ENCODE results near the gene COL1A1.

DNA sequence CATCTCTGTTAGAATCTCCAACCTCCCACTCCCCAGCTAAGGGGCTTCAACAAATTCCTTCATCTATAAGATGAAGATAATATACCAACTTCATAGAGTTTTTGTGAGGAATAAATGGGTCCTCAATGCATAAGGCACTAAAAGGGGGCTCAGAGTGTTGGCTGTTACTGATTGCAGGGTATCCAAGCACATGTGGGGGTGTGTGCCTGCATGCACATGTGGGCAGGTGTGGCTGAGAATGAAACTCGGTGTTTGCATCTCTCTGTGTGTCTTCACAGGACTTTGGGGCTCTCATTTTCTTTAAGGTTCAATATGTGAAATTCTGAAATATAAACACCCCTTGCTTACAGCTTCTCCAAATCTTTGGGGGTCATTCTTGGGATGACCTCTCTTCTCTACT, 46.8 kb downstream of the COL1A1 start:
- TF ChIP-seq SIN3A (IDR thresholded peaks at IDR 0.05; ENCODE audit: borderline replicate concordance, insufficient read depth, low read length) (no peak), POLR2AphosphoS5 (IDR thresholded peaks at IDR 0.05; ENCODE audit: low read depth, low read length) (no peak)

Data from PFSK-1 (cell line).